Measurements from ENCODE around the gene MCF2. TPM values are rescaled to one million over a fixed set of nuclear protein-coding genes. Genes with fewer than 3 reads are reported as not detected.

Gene MCF2, protein sequence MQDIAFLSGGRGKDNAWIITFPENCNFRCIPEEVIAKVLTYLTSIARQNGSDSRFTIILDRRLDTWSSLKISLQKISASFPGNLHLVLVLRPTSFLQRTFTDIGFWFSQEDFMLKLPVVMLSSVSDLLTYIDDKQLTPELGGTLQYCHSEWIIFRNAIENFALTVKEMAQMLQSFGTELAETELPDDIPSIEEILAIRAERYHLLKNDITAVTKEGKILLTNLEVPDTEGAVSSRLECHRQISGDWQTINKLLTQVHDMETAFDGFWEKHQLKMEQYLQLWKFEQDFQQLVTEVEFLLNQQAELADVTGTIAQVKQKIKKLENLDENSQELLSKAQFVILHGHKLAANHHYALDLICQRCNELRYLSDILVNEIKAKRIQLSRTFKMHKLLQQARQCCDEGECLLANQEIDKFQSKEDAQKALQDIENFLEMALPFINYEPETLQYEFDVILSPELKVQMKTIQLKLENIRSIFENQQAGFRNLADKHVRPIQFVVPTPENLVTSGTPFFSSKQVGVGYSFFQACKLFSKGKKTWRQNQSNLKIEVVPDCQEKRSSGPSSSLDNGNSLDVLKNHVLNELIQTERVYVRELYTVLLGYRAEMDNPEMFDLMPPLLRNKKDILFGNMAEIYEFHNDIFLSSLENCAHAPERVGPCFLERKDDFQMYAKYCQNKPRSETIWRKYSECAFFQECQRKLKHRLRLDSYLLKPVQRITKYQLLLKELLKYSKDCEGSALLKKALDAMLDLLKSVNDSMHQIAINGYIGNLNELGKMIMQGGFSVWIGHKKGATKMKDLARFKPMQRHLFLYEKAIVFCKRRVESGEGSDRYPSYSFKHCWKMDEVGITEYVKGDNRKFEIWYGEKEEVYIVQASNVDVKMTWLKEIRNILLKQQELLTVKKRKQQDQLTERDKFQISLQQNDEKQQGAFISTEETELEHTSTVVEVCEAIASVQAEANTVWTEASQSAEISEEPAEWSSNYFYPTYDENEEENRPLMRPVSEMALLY
- under 0.01 TPM in 1 of 2 replicates, not detected in the other for total RNA-seq

DNA sequence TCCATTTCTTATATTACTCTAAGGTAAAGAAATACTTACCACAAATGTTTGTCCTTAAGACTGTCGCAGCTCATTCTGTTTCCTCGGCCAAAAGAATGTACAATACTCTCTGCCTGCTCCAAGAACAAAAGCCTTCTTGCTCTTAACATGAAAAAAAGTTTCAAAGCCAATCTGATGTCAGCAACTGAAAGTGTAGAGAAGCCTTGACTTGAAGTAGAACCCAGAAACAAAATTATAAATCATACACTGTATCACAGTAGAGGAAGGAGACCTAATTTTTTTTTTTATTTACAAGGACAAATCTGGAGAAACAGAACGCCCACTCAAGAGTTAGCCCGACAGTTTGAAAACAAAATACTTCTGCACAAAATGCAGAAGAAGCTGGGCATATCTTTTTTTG lies at the start of gene MCF2:
Gene MCF2, minus strand, starts transcription at position 101 of the 400 bp plus-strand sequence. CDS start 56,423 bp downstream, outside the sequence.

Small RNA genes lying within 50 kb of the gene (small RNA-seq; reads per million reads assigned to genes)
- gene RF01210 = not detected

Other genes starting within 250 kb of the MCF2 start
- not detected in 2 replicates for gene F9, start 177.4 kb downstream of the MCF2 start, total RNA-seq
- 44.9 and 48.0 TPM in 2 replicates for gene ATP11C, start 224.9 kb upstream of the MCF2 start, total RNA-seq

Measured in hair follicle dermal papilla cell (primary cell).